Measurements from ENCODE around the gene DLG2. TPM values are rescaled to one million over a fixed set of nuclear protein-coding genes. Genes with fewer than 3 reads are reported as not detected.

The DLG2 gene
- total and polyA plus RNA-seq, 9 of the 15 experiments (the other 6 are each of a cell fraction or from before 2014, with no cell fraction given) = 0.52 to 1.6 (median 0.95) TPM

DNA sequence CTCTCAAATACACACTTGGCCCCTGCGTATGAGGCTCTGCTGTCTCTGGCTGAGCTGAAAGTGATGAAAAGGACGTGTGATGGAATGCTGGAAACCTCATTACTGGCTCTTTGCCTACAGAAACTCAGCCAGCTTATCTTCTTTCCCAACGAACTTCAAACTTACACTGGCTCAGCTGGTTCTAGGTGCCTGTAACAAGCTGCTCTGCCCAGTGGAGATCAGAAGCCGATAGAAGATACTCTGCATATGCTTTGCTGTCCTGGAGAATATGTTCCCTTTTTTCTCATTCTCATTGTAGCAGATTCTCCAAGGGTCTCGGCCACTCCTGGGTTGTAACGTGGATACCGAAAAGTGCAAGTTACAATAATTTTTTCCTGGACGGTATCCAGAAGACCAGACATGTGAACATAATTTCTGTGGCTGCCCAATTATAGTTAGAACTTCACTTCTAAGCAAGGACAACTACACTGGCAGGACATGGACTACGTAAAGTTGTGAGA, 1935.6 kb downstream of the DLG2 start (continued):
- TF ChIP-seq, protein P1, sequence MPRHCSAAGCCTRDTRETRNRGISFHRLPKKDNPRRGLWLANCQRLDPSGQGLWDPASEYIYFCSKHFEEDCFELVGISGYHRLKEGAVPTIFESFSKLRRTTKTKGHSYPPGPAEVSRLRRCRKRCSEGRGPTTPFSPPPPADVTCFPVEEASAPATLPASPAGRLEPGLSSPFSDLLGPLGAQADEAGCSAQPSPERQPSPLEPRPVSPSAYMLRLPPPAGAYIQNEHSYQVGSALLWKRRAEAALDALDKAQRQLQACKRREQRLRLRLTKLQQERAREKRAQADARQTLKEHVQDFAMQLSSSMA (CRISPR knock-in tag; IDR thresholded peaks at IDR 0.05) = no peak

DNA sequence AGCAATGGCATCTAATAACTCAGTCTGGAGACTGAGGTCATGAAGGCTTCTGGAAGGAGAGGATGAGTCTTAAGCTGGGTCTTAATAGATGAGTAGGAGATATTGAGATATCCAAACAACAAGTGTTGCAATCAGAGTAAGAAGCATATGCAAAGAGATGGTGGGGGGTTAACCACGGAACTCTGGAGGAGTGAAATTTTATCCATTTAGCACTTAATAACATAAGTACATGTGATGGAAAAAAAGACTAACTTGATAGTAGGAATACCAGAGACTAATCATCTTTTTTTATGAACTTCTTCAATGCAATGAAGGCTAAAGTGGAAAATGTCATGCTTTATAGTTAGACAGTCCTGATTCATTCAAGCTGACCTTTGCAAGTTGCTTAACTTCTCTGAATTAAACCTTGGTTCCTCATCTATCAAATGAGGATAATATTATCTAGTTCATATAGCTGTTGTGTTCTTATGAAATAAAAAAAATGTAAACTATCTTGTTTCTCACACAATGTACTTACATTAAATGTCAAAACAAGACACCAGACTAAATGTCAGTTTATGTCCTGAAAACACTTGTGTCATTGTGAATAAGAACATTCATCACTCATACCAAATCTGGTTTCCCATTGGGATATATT, 1937.9 kb downstream of the DLG2 start:
- POLR2A ChIA-PET = no interaction called here
- FAIRE-seq = no peak
- H3K27me3 ChIP-seq (ENCODE audit: control insufficient read depth in 2 of 2, insufficient read depth in 2 of 2, low read length in 2 of 2) = no peaks in the 10 kb centered on the region
- no peak overlapping the region for H3K4me2 ChIP-seq (ENCODE audit: insufficient read depth, low read length)
- no peak overlapping the region for H3K4me3 ChIP-seq
- ATAC-seq = no peak
- no peaks in the 10 kb centered on the region for H4K20me1 ChIP-seq (replicated peaks; ENCODE audit: control insufficient read depth, insufficient read depth, low read length)
- no peaks in the 10 kb centered on the region for H3K36me3 ChIP-seq (ENCODE audit: control insufficient read depth, insufficient read depth, low read length)
- no peaks in the 10 kb centered on the region for H3K9me3 ChIP-seq (replicated peaks; ENCODE audit: control insufficient read depth, insufficient read depth, low read depth, low read length)
- no peak overlapping the region for H3K9ac ChIP-seq (ENCODE audit: insufficient read depth in 1 of 2, low read depth in 2 of 2, low read length in 2 of 2)
- no peaks in the 10 kb centered on the region for H3K4me1 ChIP-seq (replicated peaks in 1 of 2; ENCODE audit: control insufficient read depth in 2 of 2, insufficient read depth in 2 of 2, low read length in 2 of 2)
- no peaks in the 10 kb centered on the region for H3K9me1 ChIP-seq (ENCODE audit: control insufficient read depth, insufficient read depth, low read length)
- no peak overlapping the region for H3K27ac ChIP-seq (ENCODE audit: extremely low read depth, low read depth, low read length)
- 0% methylated on average over 1 of the region's 1 CpG for WGBS (ENCODE audit: insufficient coverage, low coverage, missing lambda C conversion rate)
- intact Hi-C loops (cut with micrococcal nuclease) (no loop called here), in situ Hi-C loops (cut with MboI) (no loop called here)
- no TSS peak for BruUV-seq (replicated peaks)
- no peak overlapping the region for H2AFZ ChIP-seq (ENCODE audit: low read depth, low read length)
- H3K79me2 ChIP-seq (ENCODE audit: control insufficient read depth, insufficient read depth, low read length) = no peaks in the 10 kb centered on the region
- DNase-seq (ENCODE audit: extremely low read depth in 1 of 4, low spot score in 3 of 4) = no peak
- CTCF ChIA-PET (ENCODE audit: low intra/inter-chr PET ratio) = no interaction called here
- TF ChIP-seq, protein P2, sequence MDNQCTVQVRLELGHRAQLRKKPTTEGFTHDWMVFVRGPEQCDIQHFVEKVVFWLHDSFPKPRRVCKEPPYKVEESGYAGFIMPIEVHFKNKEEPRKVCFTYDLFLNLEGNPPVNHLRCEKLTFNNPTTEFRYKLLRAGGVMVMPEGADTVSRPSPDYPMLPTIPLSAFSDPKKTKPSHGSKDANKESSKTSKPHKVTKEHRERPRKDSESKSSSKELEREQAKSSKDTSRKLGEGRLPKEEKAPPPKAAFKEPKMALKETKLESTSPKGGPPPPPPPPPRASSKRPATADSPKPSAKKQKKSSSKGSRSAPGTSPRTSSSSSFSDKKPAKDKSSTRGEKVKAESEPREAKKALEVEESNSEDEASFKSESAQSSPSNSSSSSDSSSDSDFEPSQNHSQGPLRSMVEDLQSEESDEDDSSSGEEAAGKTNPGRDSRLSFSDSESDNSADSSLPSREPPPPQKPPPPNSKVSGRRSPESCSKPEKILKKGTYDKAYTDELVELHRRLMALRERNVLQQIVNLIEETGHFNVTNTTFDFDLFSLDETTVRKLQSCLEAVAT (IDR thresholded peaks at IDR 0.05) = no peak
- TF ChIP-seq, protein P3, sequence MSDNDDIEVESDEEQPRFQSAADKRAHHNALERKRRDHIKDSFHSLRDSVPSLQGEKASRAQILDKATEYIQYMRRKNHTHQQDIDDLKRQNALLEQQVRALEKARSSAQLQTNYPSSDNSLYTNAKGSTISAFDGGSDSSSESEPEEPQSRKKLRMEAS (CRISPR knock-in tag; IDR thresholded peaks at IDR 0.05) = no peak
- TF ChIP-seq FOXA1 (IDR thresholded peaks at IDR 0.05; ENCODE audit: borderline replicate concordance) (no peak), BCL6 (CRISPR knock-in tag; IDR thresholded peaks at IDR 0.05) (no peak), TRIM28 (IDR thresholded peaks at IDR 0.05) (no peak), CREBBP (IDR thresholded peaks at IDR 0.05; ENCODE audit: low read depth, low read length) (no peak), NCOA6 (IDR thresholded peaks at IDR 0.05) (no peak), HNRNPL (IDR thresholded peaks at IDR 0.05; ENCODE audit: low read depth, low read length) (no peak), ZSCAN29 (IDR thresholded peaks at IDR 0.05) (no peak), JUN (IDR thresholded peaks at IDR 0.05; ENCODE audit: borderline replicate concordance, low read depth, low read length) (no peak), JUN (CRISPR knock-in tag; IDR thresholded peaks at IDR 0.05; ENCODE audit: borderline replicate concordance) (no peak), SREBF1 (IDR thresholded peaks at IDR 0.05; ENCODE audit: borderline replicate concordance, low read depth, low read length) (no peak), ZNF146 (CRISPR knock-in tag; IDR thresholded peaks at IDR 0.05; ENCODE audit: unreplicated experiment) (no peak), KAT7 (CRISPR knock-in tag; IDR thresholded peaks at IDR 0.05; ENCODE audit: borderline replicate concordance) (no peak), ZNF311 (CRISPR knock-in tag; IDR thresholded peaks at IDR 0.05) (no peak)
- TF ChIP-seq, protein P4, sequence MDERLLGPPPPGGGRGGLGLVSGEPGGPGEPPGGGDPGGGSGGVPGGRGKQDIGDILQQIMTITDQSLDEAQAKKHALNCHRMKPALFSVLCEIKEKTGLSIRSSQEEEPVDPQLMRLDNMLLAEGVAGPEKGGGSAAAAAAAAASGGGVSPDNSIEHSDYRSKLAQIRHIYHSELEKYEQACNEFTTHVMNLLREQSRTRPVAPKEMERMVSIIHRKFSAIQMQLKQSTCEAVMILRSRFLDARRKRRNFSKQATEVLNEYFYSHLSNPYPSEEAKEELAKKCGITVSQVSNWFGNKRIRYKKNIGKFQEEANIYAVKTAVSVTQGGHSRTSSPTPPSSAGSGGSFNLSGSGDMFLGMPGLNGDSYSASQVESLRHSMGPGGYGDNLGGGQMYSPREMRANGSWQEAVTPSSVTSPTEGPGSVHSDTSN (CRISPR knock-in tag; IDR thresholded peaks at IDR 0.05; ENCODE audit: low read depth) = no peak
- TF ChIP-seq, protein P4 (tag; conservative IDR thresholded peaks at IDR 0.05; ENCODE audit: low read depth) = no peak

Data from K562 (cell line).